HCT116 (cell line): ENCODE data around the gene THUMPD2. TPM values are rescaled to one million over a fixed set of nuclear protein-coding genes. Genes with fewer than 3 reads are reported as not detected.

Experiments
- ATAC-seq: fragments of 200-7000 bp; cut with Tn5 transposase; 2 replicates; pipeline ENCODE4 v1.9.1; 2020; ENCODE audit warnings: mild to moderate bottlenecking, moderate library complexity
- BruUV-seq: library from RNA; stranded (reverse); fragments of 400-500 nt; replicated peaks from 2 replicates; lab custom pipeline; 2021; lab: Mats Ljungman, UMichigan
- CTCF ChIA-PET: fragments of 300-600 bp; sonication (Branson Sonifier 250); formaldehyde crosslinking; loops from one replicate; lab custom pipeline; 2021; ENCODE audit warnings: antibody characterized with exemption; lab: Charles Lee
- POLR2A ChIA-PET: fragments of 300-600, 350-600 bp; sonication (Branson Sonifier 250); formaldehyde crosslinking; loops from one replicate; lab custom pipeline; 2021; ENCODE audit warnings: antibody characterized with exemption; lab: Charles Lee
- RAD21 ChIA-PET, 2 experiments: fragments of 300-600 bp; sonication (Branson Sonifier 250); formaldehyde crosslinking; loops; one replicate each; lab custom pipeline; 2023; ENCODE audit warnings: low total read pairs in 2 of 2; ENCODE audit not compliant: uncharacterized antibody in 2 of 2, unreplicated experiment in 2 of 2, low non-redundant PET in 1 of 2; lab: Charles Lee
- DNase-seq: peaks from one replicate; pipeline ENCODE4 v3.0.0-alpha.2; 2010; ENCODE audit warnings: low read depth, low spot score
- H2AFZ ChIP-seq: fragments of 200-600 bp; shearing (Covaris generic), sonication (generic); 2 replicates; pipeline ENCODE4 v1.6.1; 2017; ENCODE audit warnings: low read depth, mixed run types, mixed read lengths, antibody characterized with exemption, low read length; ENCODE audit not compliant: poor library complexity, severe bottlenecking
- H3K27ac ChIP-seq: 2 replicates; pipeline ENCODE4 v1.5.1; 2012; ENCODE audit warnings: low read depth, low read length
- H3K27me3 ChIP-seq: fragments of 200-600 bp; sonication (generic); 2 replicates; pipeline ENCODE4 v1.6.1; 2016; ENCODE audit warnings: mixed run types, low read length, mixed read lengths; ENCODE audit not compliant: insufficient read depth
- H3K36me3 ChIP-seq, 2 experiments: fragments of 200-500 bp in 1 of 2; fragments of 200-600 bp in 1 of 2; sonication (Bioruptor generic) in 1 of 2; sonication (generic) in 1 of 2; 2 replicates each; pipeline versions ENCODE4 v1.5.1 to v1.6.1; 2014 to 2016; ENCODE audit warnings: low read length in 2 of 2, inconsistent platforms in 1 of 2, mixed read lengths in 1 of 2, mixed run types in 1 of 2; ENCODE audit not compliant: insufficient read depth in 2 of 2, control insufficient read depth in 1 of 2
- H3K4me1 ChIP-seq, 2 experiments: fragments of 200-600 bp in 1 of 2; sonication (generic) in 1 of 2; 2 replicates each; pipeline versions ENCODE4 v1.5.1 to v1.6.1; 2012 to 2017; ENCODE audit warnings: low read length in 2 of 2, inconsistent platforms in 1 of 2, mild to moderate bottlenecking in 1 of 2, mixed read lengths in 1 of 2, mixed run types in 1 of 2, moderate library complexity in 1 of 2; ENCODE audit not compliant: insufficient read depth in 2 of 2, control insufficient read depth in 1 of 2
- H3K4me2 ChIP-seq: fragments of 200-600 bp; sonication (generic); 2 replicates; pipeline ENCODE4 v1.6.1; 2017; ENCODE audit warnings: mixed run types, low read length, mixed read lengths
- H3K4me3 ChIP-seq, 2 experiments: fragments of 200-600 bp in 1 of 2; sonication (generic) in 1 of 2; replicated peaks in 1 of 2; 2 replicates each; pipeline ENCODE4 v1.5.1; 2011 to 2016; ENCODE audit warnings: low read length in 2 of 2, control low read depth in 1 of 2, low read depth in 1 of 2, mild to moderate bottlenecking in 1 of 2, mixed read lengths in 1 of 2, mixed run types in 1 of 2
- H3K79me2 ChIP-seq: fragments of 200-600 bp; sonication (generic); 2 replicates; pipeline ENCODE4 v1.6.1; 2017; ENCODE audit warnings: mild to moderate bottlenecking, mixed run types, low read length, moderate library complexity, mixed read lengths; ENCODE audit not compliant: insufficient read depth
- H3K9ac ChIP-seq: fragments of 200-600 bp; sonication (generic); 2 replicates; pipeline ENCODE4 v1.6.1; 2016; ENCODE audit warnings: low read length, mixed read lengths
- H3K9me2 ChIP-seq: fragments of 200-600 bp; sonication (generic), shearing (Covaris generic); 2 replicates; pipeline ENCODE4 v1.6.1; 2017; ENCODE audit warnings: mixed run types, mild to moderate bottlenecking, moderate library complexity; ENCODE audit not compliant: insufficient read depth
- H3K9me3 ChIP-seq, 2 experiments: fragments of 200-500 bp in 1 of 2; fragments of 200-600 bp in 1 of 2; sonication (Bioruptor generic) in 1 of 2; sonication (generic) in 1 of 2; 2 replicates each; pipeline ENCODE4 v1.6.1; 2014 to 2017; ENCODE audit warnings: low read length in 2 of 2, mixed read lengths in 2 of 2, inconsistent platforms in 1 of 2, low read depth in 1 of 2, mild to moderate bottlenecking in 1 of 2, mixed run types in 1 of 2, moderate library complexity in 1 of 2; ENCODE audit not compliant: control insufficient read depth in 1 of 2, insufficient read depth in 1 of 2
- H4K20me1 ChIP-seq: fragments of 200-600 bp; sonication (generic), shearing (Covaris generic); 2 replicates; pipeline ENCODE4 v1.6.1; 2017; ENCODE audit warnings: mixed run types, mild to moderate bottlenecking, moderate library complexity; ENCODE audit not compliant: insufficient read depth
- ATF3 ChIP-seq: IDR thresholded peaks from 2 replicates; pipeline ENCODE4 v1.6.1; 2012
- CTCF ChIP-seq, 3 experiments: fragments of 200-600 bp in 1 of 3; sonication (generic) in 1 of 3; IDR thresholded peaks in 2 of 3; conservative IDR thresholded peaks in 1 of 3; 2 replicates each; pipeline ENCODE4 v1.5.1; 2012 to 2017; ENCODE audit warnings: low read depth in 2 of 3, low read length in 2 of 3, antibody characterized with exemption in 1 of 3, borderline replicate concordance in 1 of 3, control low read depth in 1 of 3, mild to moderate bottlenecking in 1 of 3, mixed read lengths in 1 of 3, mixed run types in 1 of 3, moderate library complexity in 1 of 3; ENCODE audit not compliant: insufficient read depth in 1 of 3
- EGR1 ChIP-seq: IDR thresholded peaks from 2 replicates; pipeline ENCODE4 v1.6.1; 2012; ENCODE audit warnings: low read depth
- EZH2 ChIP-seq: fragments of 200-600 bp; sonication (generic); IDR thresholded peaks from 2 replicates; pipeline ENCODE4 v1.6.1; 2017; ENCODE audit warnings: antibody characterized with exemption, mixed run types
- EZH2phosphoT487 ChIP-seq: fragments of 200-600 bp; IDR thresholded peaks from 2 replicates; pipeline ENCODE4 v1.6.1; 2018; ENCODE audit warnings: antibody characterized with exemption, borderline replicate concordance
- FOSL1 ChIP-seq: IDR thresholded peaks from 2 replicates; pipeline ENCODE4 v1.6.1; 2012; ENCODE audit warnings: low read depth
- JUND ChIP-seq: IDR thresholded peaks from 2 replicates; pipeline ENCODE4 v1.6.1; 2012
- MAX ChIP-seq: IDR thresholded peaks from 2 replicates; pipeline ENCODE4 v1.6.1; 2012
- POLR2A ChIP-seq: IDR thresholded peaks from 2 replicates; pipeline ENCODE4 v1.7.0; 2011; ENCODE audit warnings: borderline replicate concordance; ENCODE audit not compliant: insufficient read depth, insufficient read length; ENCODE audit errors: extremely low read depth
- RAD21 ChIP-seq: IDR thresholded peaks from 2 replicates; pipeline ENCODE4 v1.6.1; 2012; ENCODE audit warnings: low read depth, mild to moderate bottlenecking
- SP1 ChIP-seq: IDR thresholded peaks from 2 replicates; pipeline ENCODE4 v1.6.1; 2012; ENCODE audit warnings: low read depth
- ZBTB33 ChIP-seq: IDR thresholded peaks from 2 replicates; pipeline ENCODE4 v1.6.1; 2011; ENCODE audit warnings: mild to moderate bottlenecking, low read length, moderate library complexity; ENCODE audit not compliant: insufficient replicate concordance; ENCODE audit errors: extremely low read depth
- ZFX ChIP-seq: fragments of 450-650 bp; IDR thresholded peaks from 2 replicates; pipeline ENCODE4 v1.6.1; 2017
- intact Hi-C: fragments of 100-400 bp; cut with micrococcal nuclease; formaldehyde crosslinking; loops from 2 replicates; pipeline ENCODE4 v1.10.0; 2022
- total RNA-seq: library from RNA; stranded (reverse); gene quantifications from one replicate; pipeline ENCODE4 v1.2.1, GENCODE V29; 2021; ENCODE audit not compliant: unreplicated experiment

Gene THUMPD2
- total RNA-seq, 1 experiment from 2014 or later: 15.8 TPM

GRCh38 chr2:39786761-39787522 lies 7.9 kb upstream of the THUMPD2 start:
- H3K36me3 ChIP-seq: no peaks in the 10 kb centered on the region
- H3K79me2 ChIP-seq: no peaks in the 10 kb centered on the region
- no peak overlapping the region for H2AFZ ChIP-seq
- H3K4me3 ChIP-seq: no peak overlapping the region
- no peak overlapping the region for H3K27ac ChIP-seq
- no peak for DNase-seq
- ChIA-PET POLR2A (no interaction called here), RAD21 (no interaction called here), CTCF (no interaction called here)
- peaks cover 10 to 14% of the 10 kb centered on the region in 2 experiments for H3K4me1 ChIP-seq
- no peaks in the 10 kb centered on the region for H3K9me3 ChIP-seq
- H3K4me2 ChIP-seq: no peak overlapping the region
- TF ChIP-seq ZBTB33 (no peak), ZFX (no peak), EZH2phosphoT487 (no peak), SP1 (no peak), FOSL1 (no peak), ATF3 (no peak), POLR2A (no peak), JUND (no peak), EGR1 (no peak), MAX (no peak), CTCF (IDR thresholded peaks at IDR 0.05 in 2 of 3, conservative IDR thresholded peaks at IDR 0.05 in 1 of 3; ENCODE audit: borderline replicate concordance in 1 of 3, insufficient read depth in 1 of 3, low read depth in 2 of 3, low read length in 2 of 3) (no peak), RAD21 (no peak), EZH2 (no peak)
- no peaks in the 10 kb centered on the region for H3K27me3 ChIP-seq
- H3K9me2 ChIP-seq: no peaks in the 10 kb centered on the region
- no peak for ATAC-seq
- BruUV-seq: no TSS peak
- H4K20me1 ChIP-seq: no peaks in the 10 kb centered on the region
- intact Hi-C loops: no loop called here
- H3K9ac ChIP-seq: no peak overlapping the region
